H1 (cell line): ENCODE data around the gene PTPRT. TPM values are rescaled to one million over a fixed set of nuclear protein-coding genes. Genes with fewer than 3 reads are reported as not detected.

Source experiments
- ATF2 ChIP-seq: IDR thresholded peaks from 2 replicates; pipeline ENCODE4 v1.6.1; 2012; ENCODE audit warnings: low read length, inconsistent platforms
- BRCA1 ChIP-seq: IDR thresholded peaks from 2 replicates; pipeline ENCODE4 v1.6.1; 2012; ENCODE audit warnings: low read depth, low read length, improper control_type of control experiment
- SAP30 ChIP-seq: fragments of 300-600 bp; sonication (generic); IDR thresholded peaks from 2 replicates; pipeline ENCODE4 v1.7.1; 2012; ENCODE audit warnings: low read length, moderate library complexity, mild to moderate bottlenecking, inconsistent platforms; ENCODE audit not compliant: insufficient read depth, insufficient replicate concordance
- polyA plus RNA-seq, 7 experiments: library from polyadenylated mRNA; depleted of rRNA in 3 of 7; stranded (reverse) in 5 of 7; unstranded in 2 of 7; fragments of >200 nt in 5 of 7; fragments of 200-250 nt in 2 of 7; gene quantifications; 1 replicate in 5 of 7; 2 replicates in 1 of 7; 4 replicates in 1 of 7; pipeline versions ENCODE4 v1.2.1 to v1.2.3, GENCODE V29; 2011 to 2013; ENCODE audit warnings: missing spikeins in 2 of 7, mixed read lengths in 2 of 7
- total RNA-seq: library from RNA; stranded (reverse); fragmentation: NEBNext Ultra II Directional; extraction: Animal tissue kit (Norgen Biotek cat#: 25700); gene quantifications from 2 replicates; pipeline ENCODE4 v1.2.1, GENCODE V29; 2021

PTPRT gene
- total and polyA plus RNA-seq, 2 of the 8 experiments (the other 6 are each of a cell fraction or from before 2014, with no cell fraction given) = 0.33 to 1.8 TPM

- TF ChIP-seq ATF2 (no peak), BRCA1 (no peak), SAP30 (no peak)
Observed at GRCh38 chr20:43057317-43057716, 132.4 kb downstream of the PTPRT start (continued).
